A549 treated with dexamethasone at 1 μM for 4 hours (cell line): ENCODE data around the gene SUZ12. TPM values are rescaled to one million over a fixed set of nuclear protein-coding genes. Genes with fewer than 3 reads are reported as not detected.

Source experiments
- total RNA-seq: library from RNA; stranded (reverse); fragments of 200-300 nt; extraction: Qiagen RNA extraction; gene quantifications from 5 replicates; pipeline ENCODE4 v1.2.3, GENCODE V29; 2022

The SUZ12 gene
- total RNA-seq, result 23.5 to 32.2 TPM (median 26.8 TPM) in 5 replicates

GRCh38 chr17:31936615-31937609 is at the start of gene SUZ12:
Gene SUZ12 (plus strand): TSS chr17:31937007. CDS start chr17:31937247, 240 bp downstream.

GRCh38 chr17:32006957-32007462 is 70.2 kb downstream of the SUZ12 start, which contains the start of gene LRRC37B:
Gene LRRC37B (plus strand): TSS chr17:32007383. CDS start chr17:32021393, 14,010 bp downstream.

Other genes with a start within 250 kb of the SUZ12 start
- 119 to 151 TPM (median 133 TPM) in 5 replicates for gene COPRS, start 77.8 kb upstream of the SUZ12 start, total RNA-seq
- 56.8 to 90.3 TPM (median 80.4 TPM) in 5 replicates for gene UTP6, start 35.3 kb upstream of the SUZ12 start, total RNA-seq
- 9.7 to 11.2 TPM (median 9.9 TPM) in 5 replicates for gene LRRC37B, start 70.4 kb downstream of the SUZ12 start, total RNA-seq
- 21.0 to 27.8 TPM (median 27.0 TPM) in 5 replicates for gene RHOT1, start 205.5 kb downstream of the SUZ12 start, total RNA-seq